Liver (tissue), 3 donors: Measurements from ENCODE around the gene SECISBP2L.

Experiments
- ATF3 ChIP-seq: IDR thresholded peaks from 2 replicates; pipeline ENCODE4 v1.6.1; 2016; ENCODE audit warnings: antibody characterized with exemption
- FOXA1 ChIP-seq: IDR thresholded peaks from 2 replicates; pipeline ENCODE4 v1.6.1; 2016; ENCODE audit warnings: antibody characterized with exemption
- GABPA ChIP-seq, 2 donors: IDR thresholded peaks in 1 of 2; conservative IDR thresholded peaks in 1 of 2; 2 replicates each; pipeline ENCODE4 v1.6.1; 2016; ENCODE audit warnings: antibody characterized with exemption in 2 of 2, mild to moderate bottlenecking in 1 of 2, moderate library complexity in 1 of 2
- JUND ChIP-seq, 2 donors: IDR thresholded peaks; 2 replicates each; pipeline ENCODE4 v1.6.1; 2016; ENCODE audit warnings: antibody characterized with exemption in 2 of 2
- MAX ChIP-seq: IDR thresholded peaks from 2 replicates; pipeline ENCODE4 v1.6.1; 2016; ENCODE audit warnings: antibody characterized with exemption
- RAD21 ChIP-seq, 2 donors: IDR thresholded peaks; 2 replicates each; pipeline ENCODE4 v1.6.1; 2016; ENCODE audit warnings: antibody characterized with exemption in 2 of 2, mild to moderate bottlenecking in 2 of 2
- REST ChIP-seq: IDR thresholded peaks from 2 replicates; pipeline ENCODE4 v1.6.1; 2016; ENCODE audit warnings: antibody characterized with exemption, mild to moderate bottlenecking
- RXRA ChIP-seq, 2 donors: IDR thresholded peaks; 2 replicates each; pipeline ENCODE4 v1.6.1; 2017 to 2018; ENCODE audit warnings: antibody characterized with exemption in 2 of 2, mild to moderate bottlenecking in 1 of 2
- SP1 ChIP-seq: IDR thresholded peaks from 2 replicates; pipeline ENCODE4 v1.6.1; 2018; ENCODE audit warnings: antibody characterized with exemption, mild to moderate bottlenecking
- TAF1 ChIP-seq: conservative IDR thresholded peaks from 2 replicates; pipeline ENCODE4 v1.6.1; 2016; ENCODE audit warnings: antibody characterized with exemption, mild to moderate bottlenecking
- YY1 ChIP-seq: IDR thresholded peaks from 2 replicates; pipeline ENCODE4 v1.6.1; 2016; ENCODE audit warnings: antibody characterized with exemption, mild to moderate bottlenecking
- ZBTB33 ChIP-seq: IDR thresholded peaks from 2 replicates; pipeline ENCODE4 v1.6.1; 2016; ENCODE audit warnings: antibody characterized with exemption
- TF ChIP-seq, protein P1 (sequence below): fragments of 150-350 bp; IDR thresholded peaks from 2 replicates; pipeline ENCODE4 v1.5.1; 2017; ENCODE audit warnings: improper control_type of control experiment, low read depth, low read length; ENCODE audit not compliant: missing input control
- donor health status: healthy.
- donor health status: healthy.

DNA sequence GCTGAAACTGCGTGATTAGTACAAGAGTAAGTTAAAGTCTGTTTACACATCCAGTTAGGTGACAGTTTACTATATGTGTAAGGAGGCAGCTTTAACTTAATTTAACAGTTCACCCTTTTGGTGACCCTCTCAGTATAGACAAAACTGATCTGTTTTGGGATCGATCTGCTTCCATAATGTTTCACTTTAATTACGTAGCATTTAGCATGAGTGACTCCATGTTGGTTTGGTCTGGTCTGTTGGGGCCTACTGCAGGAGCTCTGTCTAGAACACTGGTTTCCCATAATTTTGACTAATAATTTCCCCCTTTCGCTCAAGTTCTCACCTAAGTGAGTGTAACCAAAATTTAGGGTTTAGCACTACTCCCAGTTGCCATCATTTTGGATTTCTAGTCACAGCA, 6.4 kb upstream of the SECISBP2L start:
- TF ChIP-seq, protein P1, sequence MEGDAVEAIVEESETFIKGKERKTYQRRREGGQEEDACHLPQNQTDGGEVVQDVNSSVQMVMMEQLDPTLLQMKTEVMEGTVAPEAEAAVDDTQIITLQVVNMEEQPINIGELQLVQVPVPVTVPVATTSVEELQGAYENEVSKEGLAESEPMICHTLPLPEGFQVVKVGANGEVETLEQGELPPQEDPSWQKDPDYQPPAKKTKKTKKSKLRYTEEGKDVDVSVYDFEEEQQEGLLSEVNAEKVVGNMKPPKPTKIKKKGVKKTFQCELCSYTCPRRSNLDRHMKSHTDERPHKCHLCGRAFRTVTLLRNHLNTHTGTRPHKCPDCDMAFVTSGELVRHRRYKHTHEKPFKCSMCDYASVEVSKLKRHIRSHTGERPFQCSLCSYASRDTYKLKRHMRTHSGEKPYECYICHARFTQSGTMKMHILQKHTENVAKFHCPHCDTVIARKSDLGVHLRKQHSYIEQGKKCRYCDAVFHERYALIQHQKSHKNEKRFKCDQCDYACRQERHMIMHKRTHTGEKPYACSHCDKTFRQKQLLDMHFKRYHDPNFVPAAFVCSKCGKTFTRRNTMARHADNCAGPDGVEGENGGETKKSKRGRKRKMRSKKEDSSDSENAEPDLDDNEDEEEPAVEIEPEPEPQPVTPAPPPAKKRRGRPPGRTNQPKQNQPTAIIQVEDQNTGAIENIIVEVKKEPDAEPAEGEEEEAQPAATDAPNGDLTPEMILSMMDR, result no peak
- TF ChIP-seq ZBTB33 (no peak), FOXA1 (no peak), ATF3 (no peak), TAF1 (no peak), JUND (IDR thresholded peaks at IDR 0.05) (no peak), YY1 (no peak), REST (no peak), RXRA (IDR thresholded peaks at IDR 0.05) (no peak), MAX (no peak), GABPA (IDR thresholded peaks at IDR 0.05 in 1 of 2, conservative IDR thresholded peaks at IDR 0.05 in 1 of 2) (no peak), SP1 (no peak), RAD21 (IDR thresholded peaks at IDR 0.05) (no peak)
